Parathyroid adenoma (tissue), 2 donors: ENCODE measurements around the gene MEIS3.

Source experiments
- H2AFZ ChIP-seq: fragments of 300-600 bp; sonication (generic); one replicate; pipeline ENCODE4 v1.7.0; 2017; ENCODE audit warnings: antibody characterized with exemption, mild to moderate bottlenecking
- H3K27ac ChIP-seq: fragments of 300-600 bp; sonication (generic); one replicate; pipeline ENCODE4 v1.7.0; 2017
- H3K27me3 ChIP-seq: fragments of 300-600 bp; sonication (generic); one replicate; pipeline ENCODE4 v1.7.0; 2017; ENCODE audit warnings: low read length; ENCODE audit not compliant: control insufficient read depth, insufficient read depth
- H3K36me3 ChIP-seq: fragments of 300-600 bp; sonication (generic); one replicate; pipeline ENCODE4 v1.7.0; 2017; ENCODE audit warnings: low read length; ENCODE audit not compliant: control insufficient read depth, insufficient read depth
- H3K4me1 ChIP-seq: fragments of 300-600 bp; sonication (generic); one replicate; pipeline ENCODE4 v1.7.0; 2017; ENCODE audit warnings: control low read depth
- H3K4me2 ChIP-seq: fragments of 300-600 bp; sonication (generic); one replicate; pipeline ENCODE4 v1.7.0; 2017; ENCODE audit warnings: low read length
- H3K4me3 ChIP-seq: fragments of 300-600 bp; sonication (generic); one replicate; pipeline ENCODE4 v1.7.0; 2017; ENCODE audit warnings: low read depth, low read length
- H3K79me2 ChIP-seq: fragments of 300-600 bp; sonication (generic); one replicate; pipeline ENCODE4 v1.7.0; 2017; ENCODE audit warnings: control low read depth
- H3K9ac ChIP-seq: fragments of 300-600 bp; sonication (generic); one replicate; pipeline ENCODE4 v1.7.0; 2017; ENCODE audit warnings: mild to moderate bottlenecking
- H3K9me3 ChIP-seq: fragments of 300-600 bp; sonication (generic); one replicate; pipeline ENCODE4 v1.7.0; 2017; ENCODE audit warnings: low read length; ENCODE audit not compliant: control insufficient read depth
- TF ChIP-seq, protein P1 (sequence below): fragments of 300-600 bp; sonication (generic); IDR thresholded peaks from one replicate; pipeline ENCODE4 v1.7.0; 2017; ENCODE audit warnings: antibody characterized with exemption, mild to moderate bottlenecking
- donor health status: primary hyperparathyroidism.

MEIS3 gene

DNA sequence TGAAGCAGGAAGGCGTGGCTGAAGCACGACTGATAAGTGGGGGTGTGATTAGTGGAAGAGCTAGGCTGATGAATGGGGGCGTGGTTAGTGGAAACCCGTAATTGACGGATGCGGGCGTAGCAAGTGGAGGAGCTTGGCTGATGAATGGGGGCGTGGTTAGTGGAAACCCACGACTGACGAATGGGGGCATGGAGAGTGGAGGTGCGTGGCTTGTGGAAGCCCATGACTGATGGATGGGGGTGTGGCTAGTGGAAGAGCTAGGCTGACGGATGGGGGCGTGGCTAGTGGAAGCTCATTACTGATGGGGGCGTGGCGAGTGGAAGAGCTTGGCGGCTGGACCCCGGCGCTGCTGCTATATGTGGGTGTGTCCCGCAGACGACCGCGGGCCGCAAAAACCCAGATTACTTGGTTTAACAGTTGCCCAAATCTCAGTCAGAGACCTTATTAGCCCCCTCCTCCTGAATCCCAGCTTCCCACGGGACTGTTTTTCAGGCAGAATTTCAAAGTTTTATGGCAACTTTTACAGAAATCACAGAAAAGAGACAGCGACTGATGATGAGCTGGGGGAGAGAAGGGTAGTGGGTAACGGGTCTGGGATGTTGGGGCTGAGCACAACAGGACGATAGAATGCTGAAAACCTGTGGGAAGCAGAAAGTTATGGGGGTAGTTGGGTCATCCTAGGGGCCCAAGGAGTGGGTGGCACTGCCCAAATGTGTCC lies 9.0 kb upstream of the MEIS3 start:
- peak overlapping the region; percentile 17 for H2AFZ ChIP-seq
- peaks cover 8% of the 10 kb centered on the region for H3K4me1 ChIP-seq
- H3K9me3 ChIP-seq: no peaks in the 10 kb centered on the region
- peak overlapping the region; percentile 62 for H3K27ac ChIP-seq
- H3K27me3 ChIP-seq: peaks cover 7% of the 10 kb centered on the region
- no peaks in the 10 kb centered on the region for H3K79me2 ChIP-seq
- H3K4me2 ChIP-seq: peak overlapping the region; percentile 63
- no peak overlapping the region for H3K9ac ChIP-seq
- TF ChIP-seq, protein P1, sequence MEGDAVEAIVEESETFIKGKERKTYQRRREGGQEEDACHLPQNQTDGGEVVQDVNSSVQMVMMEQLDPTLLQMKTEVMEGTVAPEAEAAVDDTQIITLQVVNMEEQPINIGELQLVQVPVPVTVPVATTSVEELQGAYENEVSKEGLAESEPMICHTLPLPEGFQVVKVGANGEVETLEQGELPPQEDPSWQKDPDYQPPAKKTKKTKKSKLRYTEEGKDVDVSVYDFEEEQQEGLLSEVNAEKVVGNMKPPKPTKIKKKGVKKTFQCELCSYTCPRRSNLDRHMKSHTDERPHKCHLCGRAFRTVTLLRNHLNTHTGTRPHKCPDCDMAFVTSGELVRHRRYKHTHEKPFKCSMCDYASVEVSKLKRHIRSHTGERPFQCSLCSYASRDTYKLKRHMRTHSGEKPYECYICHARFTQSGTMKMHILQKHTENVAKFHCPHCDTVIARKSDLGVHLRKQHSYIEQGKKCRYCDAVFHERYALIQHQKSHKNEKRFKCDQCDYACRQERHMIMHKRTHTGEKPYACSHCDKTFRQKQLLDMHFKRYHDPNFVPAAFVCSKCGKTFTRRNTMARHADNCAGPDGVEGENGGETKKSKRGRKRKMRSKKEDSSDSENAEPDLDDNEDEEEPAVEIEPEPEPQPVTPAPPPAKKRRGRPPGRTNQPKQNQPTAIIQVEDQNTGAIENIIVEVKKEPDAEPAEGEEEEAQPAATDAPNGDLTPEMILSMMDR: no peak
- no peaks in the 10 kb centered on the region for H3K36me3 ChIP-seq
- peak overlapping the region; percentile 40 for H3K4me3 ChIP-seq

DNA sequence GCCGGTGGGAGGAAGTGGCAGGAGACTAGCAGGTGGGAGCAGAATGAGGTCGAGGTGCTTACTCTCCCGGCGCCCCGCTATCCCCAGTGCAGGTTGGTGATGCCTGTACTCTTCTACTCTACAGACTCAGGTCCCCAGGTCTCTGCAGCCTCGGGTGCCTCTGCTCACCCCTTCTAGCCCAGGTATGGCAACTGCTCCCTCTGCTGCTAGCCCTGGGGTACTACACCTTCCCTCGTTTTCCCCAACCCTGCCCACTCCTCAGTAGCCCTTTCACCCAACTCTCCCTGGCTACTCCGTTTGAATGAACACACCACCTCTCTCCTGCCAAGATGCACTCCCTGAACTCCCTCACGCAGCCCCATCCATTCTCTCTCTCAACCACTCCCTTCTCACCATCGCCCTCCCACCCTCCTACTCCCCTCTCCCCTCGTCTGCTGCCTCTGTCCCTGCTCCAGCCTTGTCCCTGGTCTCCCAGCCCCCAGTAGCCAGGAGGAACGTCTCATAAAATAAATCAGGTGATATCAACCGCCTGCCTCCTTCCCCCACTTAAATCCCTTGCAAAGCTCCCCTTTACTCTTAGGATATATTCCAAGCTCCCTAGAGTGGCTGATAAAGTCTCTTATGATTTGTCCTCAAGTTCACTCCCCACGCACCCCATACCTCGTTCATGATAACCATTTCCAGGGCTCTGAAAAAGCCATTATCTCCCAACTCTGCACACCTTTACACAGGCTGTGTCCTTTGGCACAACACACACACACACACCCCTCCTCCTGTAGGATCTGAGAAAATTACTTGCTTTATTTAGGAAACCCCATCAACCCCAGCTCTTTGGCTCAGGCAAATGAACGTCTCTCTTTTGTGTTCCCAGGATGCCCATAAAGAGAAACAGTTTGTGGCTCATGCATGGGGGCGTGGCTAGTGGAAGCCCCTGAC lies 8.2 kb upstream of the MEIS3 start:
- TF ChIP-seq, protein P1: peak; percentile 89
- Histone ChIP-seq H3K4me3 (no peak overlapping the region), H3K36me3 (no peaks in the 10 kb centered on the region), H3K4me1 (peaks cover 8% of the 10 kb centered on the region), H2AFZ (peak overlapping the region; percentile 17), H3K27ac (peak overlapping the region; percentile 62), H3K9me3 (no peaks in the 10 kb centered on the region), H3K79me2 (no peaks in the 10 kb centered on the region), H3K9ac (no peak overlapping the region), H3K4me2 (no peak overlapping the region), H3K27me3 (peaks cover 10% of the 10 kb centered on the region)

DNA sequence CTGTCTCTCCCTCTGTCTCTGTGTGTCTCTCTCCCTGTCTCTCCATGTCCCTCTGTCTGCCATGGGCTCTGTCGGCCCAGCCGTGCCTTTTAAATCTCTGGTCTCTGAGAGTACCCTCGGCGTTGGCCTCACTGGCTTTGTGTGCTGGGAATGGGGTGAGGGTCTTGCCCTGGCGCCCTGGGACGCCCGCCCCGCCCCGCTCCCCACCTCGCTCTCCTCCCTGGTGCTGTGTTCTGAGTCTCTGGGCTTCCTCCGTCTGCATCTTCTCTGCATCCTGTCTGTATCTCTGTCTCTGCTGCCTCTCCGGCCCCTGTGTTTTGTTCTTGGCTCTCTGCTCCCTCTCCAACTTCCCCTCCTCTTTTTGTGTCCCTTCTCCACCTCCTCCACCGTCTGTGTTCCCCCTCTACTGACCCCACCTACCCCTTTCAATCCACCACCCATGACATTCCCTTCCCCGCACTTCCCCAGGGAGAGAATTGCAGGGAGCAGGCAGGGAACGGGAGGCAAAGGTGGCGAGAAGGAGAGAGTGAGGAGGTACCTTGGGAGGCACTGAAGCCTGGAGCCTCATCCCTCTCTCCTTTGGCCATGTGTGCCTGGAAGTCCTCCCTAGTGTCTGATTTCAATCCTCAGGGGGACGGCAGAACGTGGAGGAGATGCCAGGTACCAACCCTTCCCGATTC lies 4.0 kb upstream of the MEIS3 start:
- Histone ChIP-seq H3K9me3 (no peaks in the 10 kb centered on the region), H3K36me3 (no peaks in the 10 kb centered on the region), H3K4me2 (no peak overlapping the region), H3K27ac (no peak overlapping the region), H3K9ac (no peak overlapping the region), H3K4me1 (peaks cover 8% of the 10 kb centered on the region), H2AFZ (no peak overlapping the region), H3K4me3 (no peak overlapping the region), H3K79me2 (no peaks in the 10 kb centered on the region), H3K27me3 (peaks cover 21% of the 10 kb centered on the region)
- TF ChIP-seq, protein P1: no peak

DNA sequence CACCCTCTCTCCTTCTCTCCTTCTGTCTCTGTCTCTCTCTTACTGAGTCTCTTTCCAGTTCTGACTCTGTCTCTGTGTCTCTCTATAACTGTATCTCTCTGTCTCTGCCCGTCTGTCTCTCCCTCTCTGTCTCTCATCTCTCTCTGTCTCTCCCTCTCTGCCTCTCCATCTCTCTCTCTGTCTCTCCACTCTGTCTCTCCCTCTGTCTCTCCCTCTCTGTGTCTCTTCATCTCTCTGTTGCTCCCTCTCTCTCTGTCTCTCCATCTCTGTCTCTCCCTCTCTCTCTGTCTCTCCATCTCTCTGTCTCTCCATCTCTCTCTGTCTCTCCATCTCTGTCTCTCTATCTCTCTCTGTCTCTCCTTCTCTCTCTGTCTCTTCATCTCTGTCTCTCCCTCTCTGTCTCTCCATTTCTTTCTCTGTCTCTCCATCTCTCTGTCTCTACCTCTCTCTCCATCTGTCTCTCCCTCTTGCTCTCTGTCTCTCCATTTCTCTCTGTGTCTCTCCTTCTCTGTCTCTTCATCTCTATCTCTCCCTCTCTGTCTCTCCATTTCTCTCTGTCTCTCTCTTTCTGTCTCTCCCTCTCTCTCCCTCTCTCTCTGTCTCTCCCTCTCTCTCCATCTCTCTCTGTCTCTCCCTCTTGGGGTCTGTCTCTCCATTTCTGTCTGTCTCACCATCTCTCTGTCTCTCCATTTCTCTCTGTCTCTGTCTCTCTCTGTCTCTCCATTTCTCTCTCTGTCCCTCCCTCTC lies 3.3 kb upstream of the MEIS3 start:
- H3K27me3 ChIP-seq: peaks cover 21% of the 10 kb centered on the region
- no peak overlapping the region for H3K4me3 ChIP-seq
- H3K79me2 ChIP-seq: no peaks in the 10 kb centered on the region
- no peak overlapping the region for H2AFZ ChIP-seq
- no peak overlapping the region for H3K4me2 ChIP-seq
- no peaks in the 10 kb centered on the region for H3K36me3 ChIP-seq
- peaks cover 3% of the 10 kb centered on the region for H3K4me1 ChIP-seq
- TF ChIP-seq, protein P1: no peak
- no peak overlapping the region for H3K9ac ChIP-seq
- H3K27ac ChIP-seq: no peak overlapping the region
- no peaks in the 10 kb centered on the region for H3K9me3 ChIP-seq
